ENCODE results near the gene FUT3. TPM values are rescaled to one million over a fixed set of nuclear protein-coding genes. Genes with fewer than 3 reads are reported as not detected.

Gene FUT3
- total RNA-seq, 1 experiment from 2014 or later: 2.6 TPM

DNA sequence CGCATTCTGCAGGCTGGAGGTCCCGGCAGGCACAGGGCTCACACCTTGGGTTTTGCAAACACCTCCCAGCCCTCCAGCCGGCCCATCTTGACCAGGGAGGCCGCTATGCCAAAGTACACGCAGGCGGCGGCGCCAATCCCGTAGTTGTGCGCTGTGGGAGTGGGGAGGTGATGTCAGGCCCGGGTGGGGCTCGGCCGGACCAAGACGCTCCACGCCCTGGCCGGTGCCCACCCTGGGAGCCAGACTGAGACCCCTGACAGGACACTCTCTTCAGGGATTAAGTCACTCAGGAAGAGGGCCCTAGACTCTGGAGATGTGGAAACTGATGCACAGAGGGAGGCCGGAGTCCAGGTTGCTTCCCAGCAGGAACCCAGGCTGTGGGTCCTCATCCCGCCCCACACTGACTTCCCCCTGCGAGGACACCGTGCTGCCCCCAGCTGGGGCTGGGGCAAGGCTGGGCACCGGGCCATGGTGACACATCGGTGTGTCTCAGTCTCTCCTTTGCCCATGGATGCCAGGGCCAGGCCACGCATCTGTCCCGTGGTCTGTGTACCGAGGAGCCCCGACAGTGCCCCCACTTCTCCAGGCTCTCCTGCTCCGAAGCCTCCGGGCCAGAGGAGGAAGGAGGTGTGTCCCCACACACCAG lies 43.6 kb upstream of the FUT3 start:
- no peak overlapping the region for H3K4me3 ChIP-seq (replicated peaks in 1 of 2; ENCODE audit: low read depth in 1 of 2, low read length in 2 of 2)
- H3K9me2 ChIP-seq (ENCODE audit: insufficient read depth): no peaks in the 10 kb centered on the region
- RAD21 ChIA-PET (ENCODE audit: low non-redundant PET in 1 of 2, low total read pairs in 2 of 2, uncharacterized antibody in 2 of 2, unreplicated experiment in 2 of 2): no interaction called here
- no peaks in the 10 kb centered on the region for H3K9me3 ChIP-seq (ENCODE audit: control insufficient read depth in 1 of 2, insufficient read depth in 1 of 2, low read depth in 1 of 2, low read length in 2 of 2)
- TF ChIP-seq TCF7L2 (IDR thresholded peaks at IDR 0.05; ENCODE audit: borderline replicate concordance, extremely low read depth, insufficient read depth, insufficient read length) (no peak), POLR2A (IDR thresholded peaks at IDR 0.05; ENCODE audit: borderline replicate concordance, extremely low read depth, insufficient read depth, insufficient read length) (no peak), ELF1 (IDR thresholded peaks at IDR 0.05; ENCODE audit: borderline replicate concordance, low read depth) (no peak), FOSL1 (IDR thresholded peaks at IDR 0.05; ENCODE audit: low read depth) (no peak), JUND (IDR thresholded peaks at IDR 0.05) (no peak), REST (IDR thresholded peaks at IDR 0.05; ENCODE audit: low read depth) (no peak), MAX (IDR thresholded peaks at IDR 0.05) (no peak), SRF (IDR thresholded peaks at IDR 0.05; ENCODE audit: low read depth) (no peak), POLR2AphosphoS5 (IDR thresholded peaks at IDR 0.05; ENCODE audit: low read depth, low read length) (no peak)
- H3K4me2 ChIP-seq (ENCODE audit: low read length): no peak overlapping the region
- no TSS peak for BruUV-seq (replicated peaks)
- H3K36me3 ChIP-seq (ENCODE audit: control insufficient read depth in 1 of 2, insufficient read depth in 2 of 2, low read length in 2 of 2): peaks cover 2 to 7% of the 10 kb centered on the region in 2 experiments; a peak in 1 of 4 replicates
- no peak for DNase-seq (ENCODE audit: low read depth, low spot score)
- H3K27ac ChIP-seq (ENCODE audit: low read depth, low read length): no peak overlapping the region
- H3K4me1 ChIP-seq (ENCODE audit: control insufficient read depth in 1 of 2, insufficient read depth in 2 of 2, low read length in 2 of 2): peaks cover 0 to 3% of the 10 kb centered on the region in 2 experiments; a peak in 1 of 4 replicates
- ATAC-seq: no peak
- CTCF ChIA-PET: interaction anchor here (1.0 kb wide), 1 partner anchor 91 kb away, joined by 4 read pairs; no protein-coding TSS in a partner anchor
- H4K20me1 ChIP-seq (ENCODE audit: insufficient read depth): no peaks in the 10 kb centered on the region
- H3K79me2 ChIP-seq (ENCODE audit: insufficient read depth, low read length): peaks cover 24% of the 10 kb centered on the region
- H3K27me3 ChIP-seq (ENCODE audit: insufficient read depth, low read length): no peaks in the 10 kb centered on the region
- POLR2A ChIA-PET: no interaction called here
- H3K9ac ChIP-seq (ENCODE audit: low read length): no peak overlapping the region
- intact Hi-C loops (cut with micrococcal nuclease): no loop called here
- H2AFZ ChIP-seq (ENCODE audit: low read depth, low read length, poor library complexity, severe bottlenecking): no peak overlapping the region

All from HCT116 (cell line).